ENCODE data around the gene GREB1.
"Not testable (repeated sequence)": the region's sequence is repeated elsewhere in the genome, so short reads cannot be mapped to it uniquely, and the experiment has no call there.

Gene GREB1

GRCh38 chr2:11658208-11659114, 124.6 kb downstream of the GREB1 start:
- H3K4me3 ChIP-seq (ENCODE audit: insufficient read depth, low read length, poor library complexity, severe bottlenecking): no peak overlapping the region
- H3K27me3 ChIP-seq (ENCODE audit: low read length): no peaks in the 10 kb centered on the region
- peaks cover 8% of the 10 kb centered on the region; the same call in 1 of the 2 replicates for H3K9me3 ChIP-seq (ENCODE audit: insufficient read depth, low read length)
- H3K27ac ChIP-seq (ENCODE audit: low read depth, low read length): no peak overlapping the region
- TF ChIP-seq CTCF (IDR thresholded peaks at IDR 0.05; ENCODE audit: insufficient read depth, low read length, poor library complexity, severe bottlenecking) (no peak), EZH2phosphoT487 (conservative IDR thresholded peaks at IDR 0.05; ENCODE audit: low read length) (no peak)
- H3K9me2 ChIP-seq (replicated peaks; ENCODE audit: insufficient read depth, low read length): no peaks in the 10 kb centered on the region
- H3K9ac ChIP-seq (ENCODE audit: low read length): no peak overlapping the region
- no peak overlapping the region for H3K4me2 ChIP-seq (ENCODE audit: low read depth, low read length, poor library complexity, severe bottlenecking)
- no peaks in the 10 kb centered on the region for H4K20me1 ChIP-seq (ENCODE audit: low read depth, low read length)
- no peak overlapping the region for H2AFZ ChIP-seq (ENCODE audit: low read depth, low read length, severe bottlenecking)
- no peaks in the 10 kb centered on the region for H3F3A ChIP-seq (ENCODE audit: insufficient read depth)
- no peaks in the 10 kb centered on the region for H3K36me3 ChIP-seq (ENCODE audit: low read length)
- no peaks in the 10 kb centered on the region for H3K79me2 ChIP-seq (ENCODE audit: insufficient read depth, low read length)

GRCh38 chr2:11659115-11659475, 125.2 kb downstream of the GREB1 start:
- H2AFZ ChIP-seq (ENCODE audit: low read depth, low read length, severe bottlenecking): no peak overlapping the region
- no peaks in the 10 kb centered on the region for H3K79me2 ChIP-seq (ENCODE audit: insufficient read depth, low read length)
- no peaks in the 10 kb centered on the region for H3K9me2 ChIP-seq (replicated peaks; ENCODE audit: insufficient read depth, low read length)
- H3F3A ChIP-seq (ENCODE audit: insufficient read depth): no peaks in the 10 kb centered on the region
- no peak overlapping the region for H3K4me3 ChIP-seq (ENCODE audit: insufficient read depth, low read length, poor library complexity, severe bottlenecking)
- H3K4me2 ChIP-seq (ENCODE audit: low read depth, low read length, poor library complexity, severe bottlenecking): no peak overlapping the region
- no peaks in the 10 kb centered on the region for H4K20me1 ChIP-seq (ENCODE audit: low read depth, low read length)
- no peak overlapping the region for H3K27ac ChIP-seq (ENCODE audit: low read depth, low read length)
- no peaks in the 10 kb centered on the region for H3K27me3 ChIP-seq (ENCODE audit: low read length)
- no peak overlapping the region for H3K9ac ChIP-seq (ENCODE audit: low read length)
- TF ChIP-seq EZH2phosphoT487 (conservative IDR thresholded peaks at IDR 0.05; ENCODE audit: low read length): no peak
- TF ChIP-seq CTCF (IDR thresholded peaks at IDR 0.05; ENCODE audit: insufficient read depth, low read length, poor library complexity, severe bottlenecking): no peak
- peaks cover 9% of the 10 kb centered on the region; the same call in 1 of the 2 replicates for H3K9me3 ChIP-seq (ENCODE audit: insufficient read depth, low read length)
- no peaks in the 10 kb centered on the region for H3K36me3 ChIP-seq (ENCODE audit: low read length)

- Histone ChIP-seq H3K36me3 (ENCODE audit: low read length) (no peaks in the 10 kb centered on the region), H3K27ac (ENCODE audit: low read depth, low read length) (no peak overlapping the region), H3K4me2 (ENCODE audit: low read depth, low read length, poor library complexity, severe bottlenecking) (no peak overlapping the region), H3K9me2 (replicated peaks; ENCODE audit: insufficient read depth, low read length) (no peaks in the 10 kb centered on the region), H3K27me3 (ENCODE audit: low read length) (no peaks in the 10 kb centered on the region), H3K9ac (ENCODE audit: low read length) (no peak overlapping the region), H3K4me3 (ENCODE audit: insufficient read depth, low read length, poor library complexity, severe bottlenecking) (no peak overlapping the region), H4K20me1 (ENCODE audit: low read depth, low read length) (no peaks in the 10 kb centered on the region), H3K79me2 (ENCODE audit: insufficient read depth, low read length) (no peaks in the 10 kb centered on the region), H2AFZ (ENCODE audit: low read depth, low read length, severe bottlenecking) (no peak overlapping the region), H3K9me3 (ENCODE audit: insufficient read depth, low read length) (peaks cover 9% of the 10 kb centered on the region; the same call in 1 of the 2 replicates), H3F3A (ENCODE audit: insufficient read depth) (no peaks in the 10 kb centered on the region)
- TF ChIP-seq CTCF (IDR thresholded peaks at IDR 0.05; ENCODE audit: insufficient read depth, low read length, poor library complexity, severe bottlenecking) (no peak), EZH2phosphoT487 (conservative IDR thresholded peaks at IDR 0.05; ENCODE audit: low read length) (no peak)
Observed at GRCh38 chr2:11659851-11660250, 126.0 kb downstream of the GREB1 start.

GRCh38 chr2:11660396-11660795, 126.6 kb downstream of the GREB1 start:
- H3K4me2 ChIP-seq (ENCODE audit: low read depth, low read length, poor library complexity, severe bottlenecking): not testable (repeated sequence)

More at GRCh38 chr2:11660396-11660795, 126.6 kb downstream of the GREB1 start:
- not testable (repeated sequence) for H3K27ac ChIP-seq (ENCODE audit: low read depth, low read length); H3K9me3 ChIP-seq (ENCODE audit: insufficient read depth, low read length); H4K20me1 ChIP-seq (ENCODE audit: low read depth, low read length); H3K9ac ChIP-seq (ENCODE audit: low read length); H3F3A ChIP-seq (ENCODE audit: insufficient read depth); H2AFZ ChIP-seq (ENCODE audit: low read depth, low read length, severe bottlenecking); H3K79me2 ChIP-seq (ENCODE audit: insufficient read depth, low read length); H3K36me3 ChIP-seq (ENCODE audit: low read length); H3K27me3 ChIP-seq (ENCODE audit: low read length); H3K9me2 ChIP-seq (replicated peaks; ENCODE audit: insufficient read depth, low read length); H3K4me3 ChIP-seq (ENCODE audit: insufficient read depth, low read length, poor library complexity, severe bottlenecking)
